GM21529 (cell line): Measurements from ENCODE around the gene SMAD5.

Source experiments
- ATAC-seq: cut with Tn5 transposase; IDR thresholded peaks from one replicate; pipeline ENCODE4 v1.9.1; 2021; ENCODE audit not compliant: unreplicated experiment

The SMAD5 gene

DNA sequence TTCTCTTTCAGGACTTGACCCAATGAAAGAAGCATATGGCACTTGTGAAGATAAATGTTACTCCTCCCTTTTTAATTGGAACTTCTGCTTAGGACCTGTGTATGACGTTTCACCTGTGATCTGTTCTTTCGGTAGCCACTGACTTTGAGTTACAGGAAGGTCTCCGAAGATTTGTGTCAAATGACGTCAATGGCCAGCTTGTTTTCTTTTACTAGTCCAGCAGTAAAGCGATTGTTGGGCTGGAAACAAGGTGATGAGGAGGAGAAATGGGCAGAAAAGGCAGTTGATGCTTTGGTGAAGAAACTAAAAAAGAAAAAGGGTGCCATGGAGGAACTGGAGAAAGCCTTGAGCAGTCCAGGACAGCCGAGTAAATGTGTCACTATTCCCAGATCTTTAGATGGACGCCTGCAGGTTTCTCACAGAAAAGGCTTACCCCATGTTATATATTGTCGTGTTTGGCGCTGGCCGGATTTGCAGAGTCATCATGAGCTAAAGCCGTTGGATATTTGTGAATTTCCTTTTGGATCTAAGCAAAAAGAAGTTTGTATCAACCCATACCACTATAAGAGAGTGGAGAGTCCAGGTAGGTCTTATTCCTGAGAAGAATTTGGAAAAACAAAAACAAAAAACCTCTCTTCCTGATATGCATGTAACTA, 21.1 kb downstream of the SMAD5 start:
- ATAC-seq: no peak

DNA sequence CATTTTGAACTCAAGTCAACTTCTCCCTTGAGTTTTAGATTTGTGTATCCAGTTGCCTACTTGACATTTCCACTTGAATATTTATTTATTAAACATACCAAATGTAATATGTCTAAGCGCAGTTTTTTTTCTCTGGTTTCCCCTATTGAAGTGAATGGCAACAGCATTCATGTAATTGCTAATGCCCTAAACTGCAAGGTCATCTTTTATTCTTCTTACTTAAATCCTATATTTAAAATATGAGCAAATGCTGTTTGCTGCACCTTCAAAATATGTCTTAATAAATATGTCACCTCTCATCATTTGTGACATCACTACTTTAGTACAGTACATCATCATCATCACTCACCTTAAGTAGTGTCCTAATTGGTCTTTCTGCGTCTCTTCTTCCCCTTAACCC, 22.4 kb downstream of the SMAD5 start:
- no peak for ATAC-seq

DNA sequence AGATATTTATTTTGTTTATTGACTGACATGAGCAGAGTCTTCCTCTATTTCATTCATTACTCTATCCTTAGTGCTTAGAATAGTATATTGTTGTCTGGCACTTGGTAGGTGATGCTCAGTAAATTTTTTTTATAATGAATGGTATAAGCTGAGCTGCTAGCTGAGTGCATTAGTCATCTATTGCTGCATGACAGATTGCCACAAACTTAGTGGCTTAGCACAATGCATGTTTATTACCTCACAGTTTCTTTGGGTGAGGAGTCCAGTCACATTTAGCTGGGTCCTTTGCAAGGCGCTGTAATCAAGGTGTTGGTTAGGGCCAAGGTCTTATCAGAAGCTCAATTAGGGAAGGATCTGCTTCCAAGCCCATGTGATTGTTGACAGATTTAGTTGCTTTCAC, 23.1 kb downstream of the SMAD5 start:
- ATAC-seq: no peak

DNA sequence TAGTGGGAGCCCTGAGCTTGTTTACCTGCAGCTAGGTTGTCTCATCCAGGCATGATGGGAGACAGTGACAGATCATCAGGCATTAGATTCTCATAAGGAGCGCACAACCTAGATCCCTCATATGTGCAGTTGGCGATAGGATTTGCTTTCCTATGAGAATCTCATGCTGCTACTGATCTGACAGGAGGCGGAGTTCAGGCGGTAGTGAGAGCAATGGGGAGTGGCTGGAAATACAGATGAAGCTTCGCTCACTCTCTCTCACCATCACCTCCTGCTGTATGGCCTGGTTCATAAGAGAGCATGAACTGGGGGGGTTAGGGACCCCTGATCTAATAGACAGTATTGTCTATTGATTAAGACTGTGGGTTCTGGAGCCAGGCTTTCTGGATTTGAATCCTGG, 24.9 kb downstream of the SMAD5 start:
- ATAC-seq: no peak

DNA sequence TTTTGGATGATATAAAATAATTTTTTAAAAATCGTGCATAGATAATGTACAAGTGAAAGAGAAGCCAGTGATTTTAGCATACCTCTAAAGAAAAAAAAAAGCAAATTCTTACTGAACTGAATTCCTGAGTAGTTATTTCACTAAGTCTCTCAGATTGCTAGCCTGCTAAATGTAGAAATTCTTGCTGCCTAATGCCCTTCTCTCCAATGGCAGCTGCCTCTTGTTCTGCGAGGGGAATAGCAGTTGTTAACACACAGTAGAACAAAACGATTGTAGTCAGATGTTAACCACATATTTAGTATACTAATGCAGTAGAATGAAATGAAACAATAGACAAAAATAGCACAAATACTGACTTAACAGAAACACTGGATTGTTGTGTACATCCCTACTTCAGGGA, 26.8 kb downstream of the SMAD5 start:
- no peak for ATAC-seq

DNA sequence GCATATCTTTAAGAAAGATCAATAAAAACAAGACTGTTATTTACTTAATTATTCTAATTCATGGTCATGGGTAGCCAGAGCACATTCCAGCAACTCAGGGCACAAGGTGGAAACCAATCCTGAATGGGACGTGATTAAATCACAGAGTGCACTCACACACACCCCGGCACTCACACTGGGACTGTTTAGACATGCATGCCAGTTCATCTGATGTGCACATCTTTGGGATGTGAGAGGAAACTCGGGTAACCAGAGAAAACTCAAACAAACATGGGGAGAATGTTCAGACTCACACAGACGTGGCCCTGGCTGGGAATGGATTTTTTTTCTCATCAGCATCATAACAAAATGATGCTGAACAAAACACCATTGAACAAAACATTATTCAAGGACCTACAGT, 29.4 kb downstream of the SMAD5 start:
- no peak for ATAC-seq

DNA sequence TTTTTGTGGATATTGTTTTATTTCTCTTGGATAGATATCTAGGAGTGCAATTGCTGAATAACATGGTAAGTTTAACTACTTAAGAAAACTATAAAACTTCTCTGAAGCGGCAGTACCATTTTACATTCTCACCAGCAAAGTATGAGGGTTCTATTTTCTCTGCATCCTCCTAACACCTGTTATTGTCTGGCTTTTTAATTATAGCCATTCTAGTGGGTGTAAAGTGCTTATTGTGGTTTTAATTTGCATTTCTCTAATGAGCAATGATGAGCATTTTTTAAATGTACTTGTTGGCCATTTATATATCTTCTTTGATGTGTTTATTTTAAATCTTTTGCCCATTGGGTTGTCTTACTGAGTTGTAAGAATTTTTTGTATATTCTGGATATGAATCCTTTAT, 31.6 kb downstream of the SMAD5 start:
- ATAC-seq: no peak

DNA sequence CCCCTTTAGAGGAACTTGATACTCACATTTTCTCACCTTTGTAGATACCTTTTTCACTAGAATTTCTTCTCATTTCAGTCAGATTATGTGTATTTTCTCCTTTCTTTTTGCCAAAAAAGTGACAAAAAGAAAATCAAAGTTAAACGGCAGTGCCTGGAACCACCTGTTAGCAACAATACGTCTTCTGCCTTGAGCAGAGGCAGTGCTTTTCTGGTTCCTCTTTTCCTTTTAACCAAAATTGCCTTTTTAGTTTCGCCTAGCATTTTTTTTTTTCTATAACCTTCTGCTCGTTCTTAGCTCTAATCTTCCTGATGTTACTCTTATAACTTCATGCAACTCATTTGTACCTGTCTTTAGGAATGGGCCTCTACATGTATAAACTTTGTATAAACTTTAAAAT, 34.3 kb downstream of the SMAD5 start:
- ATAC-seq: peak; percentile 83

DNA sequence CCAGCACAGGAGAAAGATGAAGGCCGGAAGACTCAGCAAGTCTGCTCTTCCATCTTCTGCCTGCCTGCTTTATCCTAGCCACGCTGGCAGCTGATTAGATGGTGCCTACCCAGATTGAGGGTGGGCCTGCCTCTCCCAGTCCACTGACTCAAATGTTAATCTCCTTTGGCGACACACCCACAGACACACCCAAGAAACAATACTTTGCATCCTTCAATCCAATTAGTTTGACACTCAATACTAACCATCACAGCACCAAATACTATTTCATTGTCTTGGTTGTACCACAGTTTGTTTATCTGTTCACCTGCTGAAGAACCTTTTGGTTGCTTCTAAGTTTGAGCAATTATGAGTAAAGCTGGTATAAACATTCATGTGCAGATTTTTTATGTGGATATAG, 36.6 kb downstream of the SMAD5 start:
- no peak for ATAC-seq

DNA sequence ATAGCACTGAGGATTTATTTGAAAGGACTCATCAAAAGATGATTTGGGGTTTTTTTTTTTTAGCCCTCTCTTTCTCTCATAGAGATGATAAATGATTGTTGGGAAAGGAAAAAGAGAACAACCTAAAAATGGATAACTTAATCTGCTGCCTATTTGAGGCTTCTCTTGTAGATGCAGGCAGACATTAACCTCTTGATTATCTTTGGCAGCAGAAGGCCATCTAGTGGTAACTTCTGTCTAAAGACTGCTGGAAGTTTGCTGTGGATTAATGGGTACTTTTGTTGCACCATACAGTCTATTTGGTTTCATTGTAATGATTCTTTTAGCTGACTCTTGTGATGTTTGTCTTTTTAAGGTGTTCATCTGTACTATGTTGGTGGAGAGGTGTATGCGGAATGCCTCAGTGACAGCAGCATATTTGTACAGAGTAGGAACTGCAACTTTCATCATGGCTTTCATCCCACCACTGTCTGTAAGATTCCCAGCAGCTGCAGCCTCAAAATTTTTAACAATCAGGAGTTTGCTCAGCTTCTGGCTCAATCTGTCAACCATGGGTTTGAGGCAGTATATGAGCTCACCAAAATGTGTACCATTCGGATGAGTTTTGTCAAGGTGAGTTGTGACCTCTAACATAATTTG, 41.5 kb downstream of the SMAD5 start:
- peak; percentile 85 for ATAC-seq

DNA sequence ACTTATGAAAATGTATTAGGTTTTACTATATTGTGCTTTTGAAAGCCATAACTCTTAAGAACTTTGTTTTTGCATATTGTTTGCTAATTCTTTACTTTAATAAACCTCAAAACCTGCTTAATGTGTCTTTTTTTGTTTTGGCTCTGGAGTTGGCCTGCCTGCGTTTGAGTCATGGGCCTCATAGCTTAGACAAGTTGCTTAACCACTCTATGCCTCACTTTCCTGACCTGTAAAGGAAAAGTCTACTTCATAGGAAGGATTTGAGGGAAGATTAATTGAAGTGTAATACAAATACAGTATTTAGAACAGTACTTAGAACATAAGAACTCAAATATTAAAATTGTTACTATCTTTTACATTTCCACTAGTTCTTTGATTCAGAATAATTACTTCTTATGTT, 50.0 kb downstream of the SMAD5 start:
- no peak for ATAC-seq

DNA sequence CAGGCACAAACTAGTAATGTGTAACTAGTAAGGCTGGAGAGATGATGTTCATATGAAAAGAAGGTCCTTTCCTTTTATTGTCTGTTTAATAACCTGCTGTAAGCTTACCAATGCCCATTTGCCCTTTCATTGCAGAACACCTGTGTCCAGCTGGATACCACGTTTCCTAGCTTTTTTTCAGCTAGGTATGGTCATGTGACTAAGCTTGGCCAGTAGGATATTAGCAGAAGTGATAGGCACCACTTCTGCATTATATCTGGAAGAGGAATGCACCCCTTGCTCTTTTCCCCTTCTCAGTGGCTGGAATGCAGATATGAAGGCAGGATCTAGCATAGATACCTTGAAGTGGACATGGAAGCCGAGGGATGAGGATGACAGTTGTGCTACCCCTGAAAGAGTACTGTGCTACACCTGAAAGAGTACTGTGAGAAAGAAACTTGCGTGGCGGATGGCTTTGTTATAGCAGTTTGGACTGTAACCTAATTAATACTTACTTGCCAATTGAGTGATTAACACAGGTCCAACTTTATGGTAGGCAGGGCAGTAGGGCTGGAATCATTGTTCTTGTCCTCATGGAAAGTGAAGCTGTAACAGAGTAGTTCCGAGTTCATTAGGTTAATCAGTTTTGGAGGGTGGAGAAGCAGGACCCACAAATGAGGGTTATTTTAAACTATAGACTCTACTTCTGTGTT, 53.5 kb downstream of the SMAD5 start:
- no peak for ATAC-seq

DNA sequence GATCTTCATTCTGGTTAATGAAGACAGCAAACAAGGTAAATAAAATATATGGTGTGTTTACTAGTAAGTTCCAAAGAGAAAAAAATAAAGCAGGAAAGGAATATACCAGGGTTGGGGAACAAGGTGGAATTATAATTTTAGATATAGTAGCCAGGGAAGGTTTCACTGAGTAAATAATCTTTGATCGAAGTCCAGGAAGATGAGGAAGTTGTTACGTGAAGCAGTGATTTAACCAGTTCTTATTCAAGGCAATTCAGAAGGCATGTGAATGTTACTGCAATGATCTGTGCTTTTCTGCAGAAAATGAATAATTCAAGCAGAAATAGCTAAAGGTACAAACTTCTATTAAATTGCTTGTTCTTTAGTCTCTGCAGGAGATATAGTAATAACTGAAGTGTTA, 54.2 kb downstream of the SMAD5 start:
- ATAC-seq: no peak

DNA sequence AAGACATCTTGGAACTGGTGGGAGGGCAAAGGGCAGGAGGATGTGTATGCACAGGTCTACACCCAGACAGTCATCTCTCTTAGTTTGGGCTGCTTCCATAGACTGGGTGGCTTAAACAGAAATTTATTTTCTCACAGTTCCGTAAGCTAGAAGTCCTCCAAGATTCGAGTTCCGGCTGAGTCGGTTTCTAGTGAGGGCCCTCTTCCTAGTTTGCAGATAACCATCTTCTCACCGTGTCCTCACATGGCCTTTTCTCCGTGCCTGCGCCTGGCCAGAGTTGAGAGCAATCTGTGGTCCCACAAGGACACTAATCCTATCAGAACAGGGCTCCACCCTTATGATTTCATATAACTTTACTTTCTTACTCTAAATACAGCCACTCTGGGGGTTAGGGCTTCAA, 56.2 kb downstream of the SMAD5 start:
- ATAC-seq: no peak

DNA sequence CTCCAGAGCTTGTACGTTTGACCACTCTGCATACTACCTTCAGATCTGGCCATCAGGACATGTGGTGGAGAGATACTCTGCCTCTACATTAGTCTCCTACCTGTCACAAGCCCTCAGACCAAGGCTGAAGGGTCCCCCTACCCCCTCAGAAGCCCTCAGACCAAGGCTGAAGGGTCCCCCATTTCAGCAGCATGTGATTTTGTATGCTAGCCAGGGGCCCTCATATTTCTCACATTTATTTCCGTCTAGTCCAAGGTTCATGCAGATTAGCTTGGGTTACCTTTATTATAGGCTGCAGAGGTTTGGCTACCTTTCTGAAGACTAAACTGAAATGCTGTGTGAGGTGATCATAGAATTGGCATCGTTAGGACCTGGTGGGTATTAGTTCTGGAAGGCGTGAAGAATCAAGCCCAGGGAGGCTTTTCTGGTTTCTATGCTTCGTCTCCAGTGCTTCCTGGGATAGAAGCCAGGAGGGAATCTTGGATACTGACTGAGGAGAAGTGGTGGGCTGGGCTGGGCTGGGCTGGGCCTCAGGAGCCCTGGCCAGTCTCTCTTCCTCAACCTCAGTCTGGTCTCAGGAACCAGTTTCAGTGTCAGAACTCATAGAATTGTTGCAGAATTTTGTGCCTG, 57.6 kb downstream of the SMAD5 start:
- ATAC-seq: no peak

DNA sequence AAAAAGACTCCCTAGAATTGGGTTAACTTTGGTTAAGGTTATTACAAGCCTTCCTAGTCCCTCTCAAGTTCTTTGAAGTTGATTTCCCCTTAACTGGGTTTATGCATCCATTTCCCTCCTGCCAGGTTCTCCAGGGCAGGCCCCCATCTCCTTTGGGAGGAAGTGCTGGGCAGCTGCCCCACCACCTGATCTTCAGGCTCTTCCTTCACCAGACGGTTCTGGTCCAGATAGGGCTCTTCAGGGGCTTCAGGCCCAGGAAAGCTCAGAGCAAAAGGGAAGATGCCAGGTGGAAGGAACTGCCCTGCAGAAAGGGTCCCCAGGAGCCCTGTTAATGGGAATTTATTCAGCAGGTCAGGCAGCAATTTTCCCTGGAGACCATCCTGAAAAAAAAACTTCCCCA, 58.3 kb downstream of the SMAD5 start:
- ATAC-seq: no peak

DNA sequence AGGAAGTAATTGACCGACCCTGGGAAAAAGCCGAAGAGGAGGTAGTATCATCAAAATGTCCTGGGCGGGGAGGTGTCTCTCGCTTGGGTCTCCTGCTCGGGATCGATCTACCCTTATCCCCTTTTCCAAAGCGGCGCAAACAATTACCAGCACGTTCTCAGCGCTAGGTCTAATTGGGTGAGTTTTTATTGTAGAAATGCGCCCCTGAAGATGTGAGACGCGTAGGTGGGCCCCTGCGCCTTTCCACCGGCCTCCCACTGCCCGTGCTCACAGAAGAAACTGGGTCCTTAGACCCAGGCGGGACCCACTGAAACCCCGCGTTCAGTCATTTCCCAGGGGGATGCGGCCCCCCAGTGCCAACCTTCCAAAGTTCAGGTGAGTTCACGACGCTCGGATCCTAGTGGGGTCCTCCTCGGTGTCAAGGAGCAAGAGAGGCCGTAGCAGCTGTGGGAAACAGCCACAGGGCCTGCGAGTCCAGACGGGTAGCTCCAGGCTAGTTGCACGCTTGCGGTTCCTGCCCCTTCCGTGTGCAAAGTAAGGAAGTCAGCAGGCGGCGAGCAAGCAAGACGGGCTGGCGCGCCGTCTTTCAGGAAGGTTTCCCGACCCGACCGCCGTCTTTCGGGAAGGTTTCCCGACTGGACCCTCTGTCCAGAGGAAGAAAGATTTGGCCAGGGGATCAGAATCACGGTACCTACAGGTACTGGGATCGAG, 58.8 kb downstream of the SMAD5 start:
- no peak for ATAC-seq

DNA sequence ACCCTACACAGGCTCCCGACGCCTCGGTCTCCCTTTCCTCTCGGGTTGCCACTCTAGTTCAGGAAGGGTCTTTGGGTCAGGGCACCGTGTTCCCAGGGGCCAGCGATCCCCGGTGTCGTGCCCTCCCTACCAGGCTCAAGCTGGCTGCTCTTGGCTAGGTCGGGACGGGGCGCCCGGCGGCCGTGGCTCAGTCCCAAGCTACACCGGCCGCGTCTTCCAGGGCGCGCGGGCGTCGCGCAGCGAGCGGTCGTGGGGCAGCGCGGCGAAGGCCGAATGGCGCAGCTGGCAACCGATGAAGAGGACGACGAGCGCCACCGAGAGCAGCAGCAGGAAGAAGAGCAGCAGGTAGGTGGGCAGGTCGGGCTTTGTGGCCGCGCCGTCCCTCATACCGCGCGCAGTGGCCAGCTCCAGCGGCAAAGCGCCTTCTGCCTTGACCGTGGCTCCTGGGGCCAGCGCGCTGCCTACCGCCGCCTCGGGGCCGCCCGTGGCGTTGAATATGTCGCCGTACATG, 59.4 kb downstream of the SMAD5 start:
- ATAC-seq: no peak

DNA sequence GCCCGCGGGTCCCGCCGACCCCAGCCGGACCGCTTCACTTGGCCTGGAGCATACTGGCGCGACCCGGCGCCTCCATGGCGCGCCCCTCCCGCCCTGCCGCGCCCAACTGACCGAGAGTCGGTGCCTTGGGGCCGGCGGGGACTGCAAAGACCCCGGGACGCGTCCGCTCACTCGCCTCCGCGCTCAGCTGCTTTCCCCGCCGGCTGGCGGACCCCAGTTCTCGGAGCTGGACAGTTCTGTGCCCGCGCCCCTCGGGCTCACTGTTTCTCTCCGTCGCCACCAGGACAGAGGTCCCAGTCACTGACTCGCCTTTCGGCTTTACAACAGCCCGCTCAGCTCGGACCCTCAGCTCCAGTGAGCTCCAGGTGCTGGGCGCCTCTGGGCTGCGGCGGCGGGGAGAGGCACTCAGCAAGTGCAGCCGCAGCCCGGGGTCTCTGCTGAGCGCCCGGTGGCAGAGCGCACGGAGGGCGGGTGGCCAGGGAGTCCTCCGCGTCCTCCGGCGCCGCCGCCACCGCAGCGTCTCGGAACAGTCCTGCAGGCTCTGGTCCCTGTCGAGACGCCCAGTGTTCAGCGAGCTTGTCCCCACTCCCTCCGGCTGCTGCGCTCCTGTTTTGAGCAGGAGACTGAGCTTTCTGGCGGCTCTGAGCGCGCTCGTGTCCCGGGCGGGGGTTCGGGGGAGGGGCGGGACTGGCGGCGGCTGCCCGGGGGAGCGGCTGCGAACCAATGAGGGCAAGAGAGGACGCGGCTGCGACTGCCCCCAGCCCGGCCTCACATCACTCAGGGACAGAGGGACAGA, 60.1 kb downstream of the SMAD5 start, which contains the start of gene SMIM32:
Gene SMIM32, minus strand, starts transcription at position 637 of the 796 bp plus-strand sequence. CDS start 638 bp downstream, outside the sequence.
- no peak for ATAC-seq

DNA sequence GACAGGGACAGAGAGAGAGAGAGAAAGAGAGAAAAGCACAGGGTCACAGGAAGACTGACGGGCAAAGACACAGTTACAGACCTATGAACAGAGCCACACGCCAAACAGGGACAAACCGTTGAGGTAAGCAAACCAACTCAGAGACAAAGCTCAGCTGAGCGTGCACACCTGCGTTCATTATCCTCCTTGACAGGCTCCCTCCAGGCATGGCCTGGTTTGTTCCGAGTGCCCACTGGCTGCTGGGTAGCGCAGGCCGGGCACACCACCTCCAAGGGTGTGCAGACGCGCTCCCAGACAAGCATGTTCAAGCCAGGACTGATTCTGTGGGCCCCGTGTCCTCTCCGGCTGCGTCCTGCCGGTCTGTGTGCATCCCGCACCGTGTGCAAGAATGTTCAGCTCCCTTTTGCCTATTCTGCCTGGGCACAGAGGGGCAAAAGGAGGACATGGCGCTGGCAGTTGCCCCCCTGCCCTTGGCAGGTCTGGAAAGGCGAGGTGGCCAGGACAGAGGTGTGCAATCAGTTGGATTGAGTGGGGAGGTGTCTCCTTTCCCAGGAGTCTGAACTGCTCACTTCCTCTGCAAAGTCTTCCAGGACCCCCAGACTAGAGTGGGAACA, 60.8 kb downstream of the SMAD5 start:
- ATAC-seq: no peak
